OCI-LY3 (cell line): ENCODE results near the gene HOXB3.

Experiments
- EZH2phosphoT487 ChIP-seq: fragments of 200-600 bp; shearing (Covaris generic); IDR thresholded peaks from 2 replicates; pipeline ENCODE4 v1.6.1; 2018; ENCODE audit warnings: antibody characterized with exemption, mixed run types, low read depth
- TF ChIP-seq, protein P1 (sequence below): fragments of 200-600, 300-600 bp; sonication (generic); IDR thresholded peaks from 2 replicates; pipeline ENCODE4 v1.5.1; 2014; ENCODE audit warnings: antibody characterized with exemption, low read length, low read depth

GRCh38 chr17:48567646-48568354 is 22.2 kb downstream of the HOXB3 start:
- TF ChIP-seq, protein P1, sequence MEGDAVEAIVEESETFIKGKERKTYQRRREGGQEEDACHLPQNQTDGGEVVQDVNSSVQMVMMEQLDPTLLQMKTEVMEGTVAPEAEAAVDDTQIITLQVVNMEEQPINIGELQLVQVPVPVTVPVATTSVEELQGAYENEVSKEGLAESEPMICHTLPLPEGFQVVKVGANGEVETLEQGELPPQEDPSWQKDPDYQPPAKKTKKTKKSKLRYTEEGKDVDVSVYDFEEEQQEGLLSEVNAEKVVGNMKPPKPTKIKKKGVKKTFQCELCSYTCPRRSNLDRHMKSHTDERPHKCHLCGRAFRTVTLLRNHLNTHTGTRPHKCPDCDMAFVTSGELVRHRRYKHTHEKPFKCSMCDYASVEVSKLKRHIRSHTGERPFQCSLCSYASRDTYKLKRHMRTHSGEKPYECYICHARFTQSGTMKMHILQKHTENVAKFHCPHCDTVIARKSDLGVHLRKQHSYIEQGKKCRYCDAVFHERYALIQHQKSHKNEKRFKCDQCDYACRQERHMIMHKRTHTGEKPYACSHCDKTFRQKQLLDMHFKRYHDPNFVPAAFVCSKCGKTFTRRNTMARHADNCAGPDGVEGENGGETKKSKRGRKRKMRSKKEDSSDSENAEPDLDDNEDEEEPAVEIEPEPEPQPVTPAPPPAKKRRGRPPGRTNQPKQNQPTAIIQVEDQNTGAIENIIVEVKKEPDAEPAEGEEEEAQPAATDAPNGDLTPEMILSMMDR = no peak
- no peak for TF ChIP-seq EZH2phosphoT487
